Panc1 (cell line): Measurements from ENCODE around the gene SLCO3A1. TPM values are rescaled to one million over a fixed set of nuclear protein-coding genes. Genes with fewer than 3 reads are reported as not detected.

Experiments used
- ATAC-seq: fragments of 200-7000 bp; cut with Tn5 transposase; 2 replicates; pipeline ENCODE4 v1.9.1; 2020; ENCODE audit warnings: mild to moderate bottlenecking, moderate library complexity
- BruUV-seq: library from RNA; stranded (reverse); fragments of 400-500 nt; replicated peaks from 2 replicates; lab custom pipeline; 2021; lab: Mats Ljungman, UMichigan
- CTCF ChIA-PET: fragments of 300-600 bp; sonication (Branson Sonifier 250); formaldehyde crosslinking; loops from one replicate; lab custom pipeline; 2022; ENCODE audit warnings: antibody characterized with exemption; lab: Charles Lee
- POLR2A ChIA-PET: fragments of 300-600 bp; sonication (Branson Sonifier 250); formaldehyde crosslinking; loops from one replicate; lab custom pipeline; 2022; ENCODE audit warnings: antibody characterized with exemption; lab: Charles Lee
- DNase-seq: peaks from one replicate; pipeline ENCODE4 v3.0.0-alpha.2; 2010; ENCODE audit warnings: low read depth, low spot score
- H3K27ac ChIP-seq: 2 replicates; pipeline ENCODE4 v1.5.1; 2011; ENCODE audit warnings: mild to moderate bottlenecking, low read length, inconsistent platforms
- H3K27me3 ChIP-seq: fragments of 200-500 bp; sonication (Bioruptor generic); 2 replicates; pipeline ENCODE4 v1.6.0; 2014; ENCODE audit warnings: low read length, inconsistent platforms; ENCODE audit not compliant: control insufficient read depth, insufficient read depth
- H3K36me3 ChIP-seq: fragments of 200-500 bp; sonication (Bioruptor generic); 2 replicates; pipeline ENCODE4 v1.5.1; 2014; ENCODE audit warnings: inconsistent platforms, mild to moderate bottlenecking, low read length, moderate library complexity; ENCODE audit not compliant: control insufficient read depth, insufficient read depth
- H3K4me1 ChIP-seq: 2 replicates; pipeline ENCODE4 v1.5.1; 2011; ENCODE audit warnings: inconsistent platforms, mild to moderate bottlenecking, low read length, moderate library complexity; ENCODE audit not compliant: control insufficient read depth, insufficient read depth
- H3K4me3 ChIP-seq, 2 experiments: 2 replicates each; pipeline ENCODE4 v1.5.1; 2011 to 2012; ENCODE audit warnings: low read depth in 2 of 2, low read length in 2 of 2, mild to moderate bottlenecking in 2 of 2, inconsistent platforms in 1 of 2, moderate library complexity in 1 of 2
- H3K9me3 ChIP-seq: fragments of 200-500 bp; sonication (Bioruptor generic); 2 replicates; pipeline ENCODE4 v1.5.1; 2014; ENCODE audit warnings: low read depth, mild to moderate bottlenecking, inconsistent platforms, low read length, moderate library complexity; ENCODE audit not compliant: control insufficient read depth, insufficient read depth
- CTCF ChIP-seq: fragments of 450-650 bp; IDR thresholded peaks from 2 replicates; pipeline ENCODE4 v1.5.1; 2017; ENCODE audit warnings: mild to moderate bottlenecking
- POLR2AphosphoS5 ChIP-seq: IDR thresholded peaks from 2 replicates; pipeline ENCODE4 v1.6.1; 2012; ENCODE audit warnings: mild to moderate bottlenecking, low read depth, low read length, moderate library complexity
- REST ChIP-seq, 2 experiments: IDR thresholded peaks; 2 replicates each; pipeline ENCODE4 v1.6.1; 2011 to 2012; ENCODE audit warnings: low read depth in 2 of 2, control low read depth in 1 of 2, low read length in 1 of 2, mild to moderate bottlenecking in 1 of 2, moderate library complexity in 1 of 2; ENCODE audit not compliant: insufficient read depth in 1 of 2
- SIN3A ChIP-seq: IDR thresholded peaks from 2 replicates; pipeline ENCODE4 v1.6.1; 2012; ENCODE audit warnings: low read depth, mild to moderate bottlenecking, low read length, moderate library complexity, borderline replicate concordance; ENCODE audit not compliant: insufficient read depth
- TCF7L2 ChIP-seq: IDR thresholded peaks from 2 replicates; pipeline ENCODE4 v1.6.1; 2011; ENCODE audit warnings: mild to moderate bottlenecking, low read depth, low read length, inconsistent platforms
- in situ Hi-C: cut with HindIII; loops from 2 replicates; pipeline ENCODE4 v1.10.0; 2016; ENCODE audit warnings: low sequenced_read_pairs, low pct_unique_long_range_greater_than_20kb
- intact Hi-C: fragments of 100-400 bp; cut with micrococcal nuclease; formaldehyde crosslinking; loops from one replicate; pipeline ENCODE4 v1.10.0; 2022; ENCODE audit not compliant: unreplicated experiment
- total RNA-seq: library from RNA; stranded (reverse); gene quantifications from one replicate; pipeline ENCODE4 v1.2.1, GENCODE V29; 2021; ENCODE audit not compliant: unreplicated experiment

The SLCO3A1 gene
- total RNA-seq, 1 experiment from 2014 or later, result 20.6 TPM

- no peak overlapping the region for H3K4me3 ChIP-seq
- no peak for ATAC-seq
- in situ Hi-C loops, result no loop called here
- ChIA-PET CTCF (no interaction called here), POLR2A (interaction anchor here (0.7 kb wide), 1 partner anchor 548 kb away, joined by 8 read pairs; no protein-coding TSS in a partner anchor)
- H3K27me3 ChIP-seq, result no peaks in the 10 kb centered on the region
- intact Hi-C loops, result no loop called here
- no peak overlapping the region for H3K27ac ChIP-seq
- H3K36me3 ChIP-seq, result no peaks in the 10 kb centered on the region
- TF ChIP-seq TCF7L2 (no peak), SIN3A (no peak), CTCF (no peak), REST (IDR thresholded peaks at IDR 0.05; ENCODE audit: insufficient read depth in 1 of 2, low read depth in 2 of 2, low read length in 1 of 2) (no peak), POLR2AphosphoS5 (no peak)
- H3K4me1 ChIP-seq, result peaks cover 50% of the 10 kb centered on the region
- no peaks in the 10 kb centered on the region for H3K9me3 ChIP-seq
- no peak for DNase-seq
- no TSS peak for BruUV-seq
These were observed 10.2 kb downstream of the SLCO3A1 start for GRCh38 chr15:91863621-91864255.

GRCh38 chr15:91864664-91865063 lies 11.2 kb downstream of the SLCO3A1 start:
- Histone ChIP-seq H3K9me3 (no peaks in the 10 kb centered on the region), H3K36me3 (no peaks in the 10 kb centered on the region), H3K4me1 (peaks cover 50% of the 10 kb centered on the region), H3K4me3 (no peak overlapping the region), H3K27me3 (no peaks in the 10 kb centered on the region), H3K27ac (peak overlapping the region; percentile 59)
- ChIA-PET CTCF (no interaction called here), POLR2A (no interaction called here)
- DNase-seq (no peak), ATAC-seq (no peak)
- intact Hi-C loops (no loop called here), in situ Hi-C loops (no loop called here)
- TF ChIP-seq POLR2AphosphoS5 (no peak), SIN3A (no peak), CTCF (no peak), REST (IDR thresholded peaks at IDR 0.05; ENCODE audit: insufficient read depth in 1 of 2, low read depth in 2 of 2, low read length in 1 of 2) (no peak), TCF7L2 (no peak)
- BruUV-seq, result no TSS peak
